Measurements from ENCODE around the gene PTCD2.

The PTCD2 gene

DNA sequence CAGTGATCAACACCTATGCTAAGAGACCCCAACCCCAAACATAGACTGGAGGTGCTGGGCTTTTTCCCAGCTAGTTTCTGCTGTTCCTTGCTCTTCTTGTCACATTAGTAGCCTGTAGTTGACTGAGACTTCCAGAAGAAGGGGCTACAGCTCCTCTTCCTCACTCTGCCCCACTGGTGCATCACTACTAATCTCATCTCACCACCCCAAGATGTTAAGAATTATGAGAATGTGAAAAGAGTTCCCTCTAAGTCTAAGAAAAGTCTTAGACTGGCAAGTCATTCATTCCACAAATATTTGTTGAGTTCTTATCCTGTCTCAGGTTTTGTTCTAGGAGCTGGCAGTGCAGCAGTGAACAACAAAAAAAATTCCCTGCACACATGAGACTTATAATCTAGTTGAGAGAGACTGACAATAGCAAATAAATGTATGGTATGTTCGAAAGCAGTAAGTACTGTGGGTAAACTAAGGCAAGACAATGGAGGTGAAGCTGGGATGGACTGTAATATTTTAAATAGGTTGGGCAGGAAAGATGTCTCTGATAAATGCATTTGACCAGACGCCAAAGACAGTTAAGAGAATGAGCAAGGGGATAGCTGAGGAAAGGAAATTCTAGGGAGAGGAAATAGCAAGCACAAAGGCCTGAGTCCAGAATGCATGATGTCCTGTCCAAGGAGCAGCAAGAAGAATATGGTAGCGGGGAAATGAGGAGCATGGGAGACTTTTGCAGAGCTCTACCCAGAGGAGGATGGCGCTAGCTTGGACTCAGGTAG lies 92.3 kb downstream of the PTCD2 start:
- DNase-seq (ENCODE audit: low read depth) = peak; percentile 89
- H3K4me3 ChIP-seq (ENCODE audit: low read length) = no peak overlapping the region
- TF ChIP-seq, protein P1, sequence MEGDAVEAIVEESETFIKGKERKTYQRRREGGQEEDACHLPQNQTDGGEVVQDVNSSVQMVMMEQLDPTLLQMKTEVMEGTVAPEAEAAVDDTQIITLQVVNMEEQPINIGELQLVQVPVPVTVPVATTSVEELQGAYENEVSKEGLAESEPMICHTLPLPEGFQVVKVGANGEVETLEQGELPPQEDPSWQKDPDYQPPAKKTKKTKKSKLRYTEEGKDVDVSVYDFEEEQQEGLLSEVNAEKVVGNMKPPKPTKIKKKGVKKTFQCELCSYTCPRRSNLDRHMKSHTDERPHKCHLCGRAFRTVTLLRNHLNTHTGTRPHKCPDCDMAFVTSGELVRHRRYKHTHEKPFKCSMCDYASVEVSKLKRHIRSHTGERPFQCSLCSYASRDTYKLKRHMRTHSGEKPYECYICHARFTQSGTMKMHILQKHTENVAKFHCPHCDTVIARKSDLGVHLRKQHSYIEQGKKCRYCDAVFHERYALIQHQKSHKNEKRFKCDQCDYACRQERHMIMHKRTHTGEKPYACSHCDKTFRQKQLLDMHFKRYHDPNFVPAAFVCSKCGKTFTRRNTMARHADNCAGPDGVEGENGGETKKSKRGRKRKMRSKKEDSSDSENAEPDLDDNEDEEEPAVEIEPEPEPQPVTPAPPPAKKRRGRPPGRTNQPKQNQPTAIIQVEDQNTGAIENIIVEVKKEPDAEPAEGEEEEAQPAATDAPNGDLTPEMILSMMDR (conservative IDR thresholded peaks at IDR 0.05; ENCODE audit: low read length) = peak; percentile 83

DNA sequence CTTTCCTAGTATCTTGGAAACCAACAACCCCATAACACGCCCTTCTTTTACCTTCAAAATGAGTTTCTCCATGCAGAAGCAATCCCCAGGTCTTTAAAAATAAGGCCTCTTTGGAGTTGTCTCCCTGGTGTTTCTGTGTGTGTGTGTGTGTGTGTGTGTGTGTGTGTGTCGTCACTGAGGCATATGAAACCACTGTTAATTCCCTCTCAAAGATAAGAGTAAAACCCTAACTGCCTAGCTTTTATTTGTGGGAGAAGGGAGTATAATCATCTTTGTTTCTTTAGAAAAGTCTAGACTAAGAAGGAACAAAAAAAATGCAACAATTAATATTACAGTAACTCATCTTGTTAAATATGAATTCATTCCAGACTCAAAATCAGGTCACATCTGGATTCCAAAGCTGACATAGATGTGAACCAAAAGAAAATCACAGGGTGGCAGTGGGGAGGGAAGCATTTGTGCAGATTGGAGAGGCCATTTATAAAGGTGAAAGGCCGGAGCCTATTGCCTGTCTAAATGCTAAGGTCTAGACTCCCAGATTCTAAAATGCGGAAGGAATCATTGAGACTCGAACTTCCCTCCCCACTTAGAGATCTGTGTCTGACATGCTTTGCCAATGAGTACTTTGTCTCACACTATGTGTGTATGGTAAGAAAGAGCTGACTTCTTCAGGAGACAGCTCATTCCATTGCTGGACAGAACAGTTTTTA lies 95.6 kb downstream of the PTCD2 start:
- TF ChIP-seq, protein P1 (conservative IDR thresholded peaks at IDR 0.05; ENCODE audit: low read length) = no peak
- H3K4me3 ChIP-seq (ENCODE audit: low read length) = no peak overlapping the region
- DNase-seq (ENCODE audit: low read depth) = no peak

DNA sequence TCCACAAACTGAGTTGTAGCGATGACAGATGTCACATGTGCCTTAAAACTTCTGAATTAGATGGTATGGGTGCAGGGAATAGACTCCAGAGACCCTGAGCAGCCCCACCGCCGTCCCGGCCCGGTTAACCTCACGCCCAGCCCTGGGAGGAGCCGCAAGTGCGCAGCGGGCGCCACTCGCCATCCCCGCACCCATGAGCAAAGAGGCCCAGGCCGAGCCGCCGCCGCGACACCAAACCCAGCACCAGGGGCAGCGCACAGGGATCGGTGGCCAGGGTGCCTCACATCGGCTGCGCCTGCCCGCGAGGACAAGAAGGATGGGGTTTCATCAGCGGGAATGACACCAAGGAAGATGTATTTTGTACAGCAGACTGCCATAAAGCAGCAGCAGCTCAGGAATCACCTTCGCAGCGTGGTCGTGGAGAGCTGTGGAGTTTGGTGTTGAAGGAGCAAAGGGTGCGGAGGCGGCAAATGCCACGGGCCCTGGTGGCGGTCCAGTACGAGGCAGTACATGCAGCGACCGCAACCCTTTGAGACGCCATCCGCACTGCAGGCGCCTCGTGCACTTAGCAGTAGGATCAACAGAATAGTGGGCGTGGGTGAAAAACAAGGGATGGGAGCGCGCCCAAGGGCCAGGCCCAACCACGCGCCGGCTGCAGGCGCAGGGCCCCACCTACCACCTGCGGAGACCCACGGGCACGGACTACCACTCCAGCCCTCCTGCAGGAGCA lies 97.3 kb downstream of the PTCD2 start:
- TF ChIP-seq, protein P1 (conservative IDR thresholded peaks at IDR 0.05; ENCODE audit: low read length) = no peak
- no peak overlapping the region for H3K4me3 ChIP-seq (ENCODE audit: low read length)
- DNase-seq (ENCODE audit: low read depth) = no peak

Data from AG10803 (cell line).